Activated CD8-positive, alpha-beta memory T cell treated with anti-CD3 and anti-CD28 coated beads, Interleukin-2, amount 50 U/mL, for 1 hour (primary cell): ENCODE measurements around the gene KDM4C.
"Not testable (repeated sequence)": the region's sequence is repeated elsewhere in the genome, so short reads cannot be mapped to it uniquely, and the experiment has no call there.

Source experiments
- DNase-seq: peaks from one replicate; pipeline ENCODE4 v3.0.0-alpha.2; 2020; ENCODE audit errors: extremely low read depth

Gene KDM4C

GRCh38 chr9:6764011-6764410 is 6.2 kb downstream of the KDM4C start:
- DNase-seq, result no peak

- DNase-seq, result no peak
Observed at GRCh38 chr9:6764523-6764922, 6.8 kb downstream of the KDM4C start.

GRCh38 chr9:6764950-6765349 is 7.2 kb downstream of the KDM4C start:
- no peak for DNase-seq

GRCh38 chr9:6765396-6765795 is 7.6 kb downstream of the KDM4C start:
- DNase-seq, result no peak

GRCh38 chr9:6766606-6767005 is 8.8 kb downstream of the KDM4C start:
- DNase-seq, result no peak

- not testable (repeated sequence) for DNase-seq
Observed at GRCh38 chr9:6768587-6768986, 10.8 kb downstream of the KDM4C start.

- DNase-seq, result no peak
Observed at GRCh38 chr9:6771722-6772121, 13.9 kb downstream of the KDM4C start.

GRCh38 chr9:6777213-6777902 is 19.6 kb downstream of the KDM4C start:
- no peak for DNase-seq

GRCh38 chr9:6779417-6780241 is 21.9 kb downstream of the KDM4C start:
- no peak for DNase-seq

- DNase-seq, result no peak
Observed at GRCh38 chr9:6780690-6781089, 22.9 kb downstream of the KDM4C start.

- no peak for DNase-seq
Observed at GRCh38 chr9:6781476-6781875, 23.7 kb downstream of the KDM4C start.

- DNase-seq, result no peak
Observed at GRCh38 chr9:6782345-6782744, 24.6 kb downstream of the KDM4C start.

GRCh38 chr9:6782981-6783380 is 25.2 kb downstream of the KDM4C start:
- DNase-seq, result no peak

- no peak for DNase-seq
Observed at GRCh38 chr9:6783753-6784152, 26.0 kb downstream of the KDM4C start.

GRCh38 chr9:6785682-6786081 is 27.9 kb downstream of the KDM4C start:
- no peak for DNase-seq

GRCh38 chr9:6787793-6788161 is 30.0 kb downstream of the KDM4C start:
- no peak for DNase-seq

- no peak for DNase-seq
Observed at GRCh38 chr9:6788162-6789016, 30.6 kb downstream of the KDM4C start.

- not testable (repeated sequence) for DNase-seq
Observed at GRCh38 chr9:6789017-6789338, 31.2 kb downstream of the KDM4C start.

GRCh38 chr9:6790866-6791265 is 33.1 kb downstream of the KDM4C start:
- no peak for DNase-seq

GRCh38 chr9:6793203-6793602 is 35.4 kb downstream of the KDM4C start:
- no peak for DNase-seq

- DNase-seq, result no peak
Observed at GRCh38 chr9:6794936-6795335, 37.2 kb downstream of the KDM4C start.

GRCh38 chr9:6802926-6803325 is 45.2 kb downstream of the KDM4C start:
- DNase-seq, result no peak

GRCh38 chr9:6805532-6805931 is 47.8 kb downstream of the KDM4C start:
- DNase-seq, result no peak
